ENCODE measurements around the gene LRSAM1.

GRCh38 chr9:127549218-127549617, 97.9 kb downstream of the LRSAM1 start:
- no peak for TF ChIP-seq POLR2A (IDR thresholded peaks at IDR 0.05)
- no peak for TF ChIP-seq CTCF (IDR thresholded peaks at IDR 0.05)

All from esophagus squamous epithelium (tissue), 4 donors.